Smooth muscle cell (in vitro differentiated cells): Measurements from ENCODE around the gene SPATC1L. TPM values are rescaled to one million over a fixed set of nuclear protein-coding genes. Genes with fewer than 3 reads are reported as not detected.

ENCODE experiments used
- DNase-seq: peaks from one replicate; lab custom pipeline; 2025; ENCODE audit not compliant: unreplicated experiment; lab: John Stamatoyannopoulos, UW
- H2AFZ ChIP-seq: fragments of 200-600 bp; sonication (generic); 2 replicates; pipeline ENCODE4 v1.6.0; 2016; ENCODE audit warnings: antibody characterized with exemption, low read depth, mild to moderate bottlenecking
- H3F3A ChIP-seq: fragments of 200-600 bp; sonication (generic); 2 replicates; pipeline ENCODE4 v1.6.0; 2017; ENCODE audit warnings: antibody characterized with exemption, low read depth
- H3K27ac ChIP-seq: fragments of 200-600 bp; sonication (generic); 2 replicates; pipeline ENCODE4 v1.5.1; 2016; ENCODE audit warnings: low read depth, mild to moderate bottlenecking
- H3K27me3 ChIP-seq: fragments of 200-600 bp; sonication (generic); 2 replicates; pipeline ENCODE4 v1.6.1; 2016; ENCODE audit warnings: low read depth, mild to moderate bottlenecking
- H3K36me3 ChIP-seq: fragments of 200-600 bp; sonication (generic); 2 replicates; pipeline ENCODE4 v1.5.1; 2016; ENCODE audit warnings: low read depth
- H3K4me1 ChIP-seq: fragments of 200-600 bp; sonication (generic); 2 replicates; pipeline ENCODE4 v1.5.1; 2016; ENCODE audit warnings: low read depth
- H3K4me2 ChIP-seq: fragments of 200-600 bp; sonication (generic); 2 replicates; pipeline ENCODE4 v1.6.0; 2016; ENCODE audit warnings: mild to moderate bottlenecking
- H3K4me3 ChIP-seq: fragments of 200-600 bp; sonication (generic); 2 replicates; pipeline ENCODE4 v1.5.1; 2016; ENCODE audit warnings: mild to moderate bottlenecking
- H3K79me2 ChIP-seq: fragments of 200-600 bp; sonication (generic); 2 replicates; pipeline ENCODE4 v1.6.0; 2016; ENCODE audit warnings: low read depth, mild to moderate bottlenecking
- H3K9ac ChIP-seq: fragments of 200-600 bp; sonication (generic); 2 replicates; pipeline ENCODE4 v1.6.0; 2016; ENCODE audit warnings: low read depth
- H3K9me3 ChIP-seq: fragments of 200-600 bp; sonication (generic); replicated peaks from 2 replicates; pipeline ENCODE4 v1.5.1; 2016; ENCODE audit warnings: low read depth
- H4K20me1 ChIP-seq: fragments of 200-600 bp; sonication (generic); 2 replicates; pipeline ENCODE4 v1.6.0; 2016; ENCODE audit warnings: low read depth
- WGBS: methylation state at CpG from one replicate; pipeline ENCODE4 v1.1.7; 2016; ENCODE audit warnings: low lambda C conversion rate; 5-methylcytosine and 5-hydroxymethylcytosine counted together
- polyA plus RNA-seq: library from polyadenylated mRNA; unstranded; fragments of >200 nt; fragmentation: Nextera tagmentation; extraction: Ambion mirVana; gene quantifications from 2 replicates; pipeline ENCODE4 v1.2.1, GENCODE V29; 2016
- total RNA-seq: library from RNA; depleted of rRNA; stranded (reverse); fragments of >200 nt; gene quantifications from 2 replicates; pipeline ENCODE4 v1.2.3, GENCODE V29; 2014
- TF ChIP-seq, protein P1 (sequence below): fragments of 200-600 bp; sonication (generic); IDR thresholded peaks from 2 replicates; pipeline ENCODE4 v1.5.1; 2017; ENCODE audit warnings: borderline replicate concordance, mild to moderate bottlenecking, antibody characterized with exemption; ENCODE audit not compliant: insufficient read depth, poor library complexity, severe bottlenecking

The SPATC1L gene
- total and polyA plus RNA-seq, 2 experiments from 2014 or later = 6.4 to 36.5 TPM

DNA sequence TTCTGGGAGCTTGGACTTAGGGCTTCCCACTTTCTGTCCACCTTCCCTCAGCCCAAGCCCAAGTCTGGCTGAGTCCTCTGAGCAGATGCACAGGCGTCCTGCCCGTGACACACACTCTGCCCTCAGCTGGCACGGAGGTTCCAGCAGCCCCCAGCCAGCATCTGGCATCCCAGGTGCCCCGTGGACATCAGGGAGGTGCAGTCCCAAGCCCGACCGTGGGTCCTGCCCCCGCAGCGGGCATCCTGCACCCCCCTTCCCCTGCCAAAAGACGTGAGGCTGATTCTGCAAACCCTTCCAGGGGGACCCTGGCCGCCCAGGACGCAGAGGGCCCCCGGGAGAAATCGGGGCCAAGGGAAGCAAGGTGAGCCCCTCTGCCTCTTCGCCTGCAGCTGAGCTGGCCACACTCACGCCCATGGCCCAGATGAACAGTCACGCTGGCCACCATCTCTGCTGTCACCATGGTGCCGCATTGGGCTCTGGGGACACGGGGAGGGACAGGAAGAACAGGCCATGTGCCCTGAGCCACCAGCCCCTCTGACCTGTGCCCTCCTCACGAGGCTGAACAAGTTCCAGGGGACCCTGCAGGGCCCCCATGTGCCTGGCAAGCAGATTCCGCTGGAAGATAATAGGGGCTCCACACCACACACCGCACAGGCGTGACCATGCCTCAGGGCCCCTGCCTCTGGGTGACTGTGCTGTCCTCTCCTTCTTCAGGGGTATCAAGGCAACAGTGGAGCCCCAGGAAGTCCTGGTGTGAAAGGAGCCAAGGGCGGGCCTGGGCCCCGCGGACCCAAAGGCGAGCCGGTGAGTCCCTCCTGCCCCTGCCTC is 65.7 kb downstream of the SPATC1L start:
- 96% methylated on average over 27 of the region's 27 CpGs for WGBS
- H3F3A ChIP-seq = peaks cover 64% of the 10 kb centered on the region
- H3K36me3 ChIP-seq = peaks cover 13% of the 10 kb centered on the region

DNA sequence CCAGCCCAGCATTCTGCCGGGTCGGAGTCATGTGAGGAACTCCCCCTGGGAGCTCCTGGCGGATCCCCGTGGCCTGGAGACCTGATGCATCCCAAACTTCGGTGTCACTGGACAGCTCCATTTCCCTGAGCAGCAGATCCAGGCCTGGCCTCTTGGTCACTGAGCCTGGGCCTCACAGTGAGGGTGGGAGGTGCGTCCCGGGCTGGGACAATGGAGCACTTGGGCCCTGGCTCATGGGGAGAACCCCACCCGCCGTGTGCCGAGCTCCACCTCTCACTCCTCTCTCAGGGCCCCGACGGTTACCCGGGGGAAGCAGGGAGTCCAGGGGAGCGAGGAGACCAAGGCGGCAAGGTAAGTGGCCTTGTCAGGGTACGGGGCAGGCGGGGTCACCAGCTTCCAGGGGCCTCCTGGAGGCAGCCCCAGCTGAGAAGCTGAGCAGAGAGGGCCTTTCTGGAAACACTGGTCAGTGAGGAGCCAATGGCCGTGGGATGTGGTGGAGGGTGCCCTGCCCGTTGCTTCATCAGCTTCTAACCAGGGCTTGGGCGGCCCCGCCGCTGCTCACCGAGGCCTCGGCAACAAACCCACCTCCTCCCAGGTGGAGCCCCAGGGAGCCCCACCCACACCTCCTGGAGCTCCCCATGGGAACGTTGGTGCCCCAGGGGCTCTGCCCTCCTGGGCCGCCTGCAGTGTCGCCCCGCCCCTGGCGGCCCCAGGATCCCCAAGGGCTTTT is 66.5 kb downstream of the SPATC1L start:
- peaks cover 84% of the 10 kb centered on the region for H3K79me2 ChIP-seq
- 91% methylated on average over 29 of the region's 29 CpGs for WGBS
- no peaks in the 10 kb centered on the region for H3K4me1 ChIP-seq
- DNase-seq = no peak
- no peak overlapping the region for H2AFZ ChIP-seq
- no peak overlapping the region for H3K4me3 ChIP-seq
- no peak overlapping the region for H3K9ac ChIP-seq
- H3K36me3 ChIP-seq = peaks cover 13% of the 10 kb centered on the region
- H3K27me3 ChIP-seq = no peaks in the 10 kb centered on the region
- no peak overlapping the region for H3K4me2 ChIP-seq
- peaks cover 100% of the 10 kb centered on the region for H4K20me1 ChIP-seq
- TF ChIP-seq, protein P1, sequence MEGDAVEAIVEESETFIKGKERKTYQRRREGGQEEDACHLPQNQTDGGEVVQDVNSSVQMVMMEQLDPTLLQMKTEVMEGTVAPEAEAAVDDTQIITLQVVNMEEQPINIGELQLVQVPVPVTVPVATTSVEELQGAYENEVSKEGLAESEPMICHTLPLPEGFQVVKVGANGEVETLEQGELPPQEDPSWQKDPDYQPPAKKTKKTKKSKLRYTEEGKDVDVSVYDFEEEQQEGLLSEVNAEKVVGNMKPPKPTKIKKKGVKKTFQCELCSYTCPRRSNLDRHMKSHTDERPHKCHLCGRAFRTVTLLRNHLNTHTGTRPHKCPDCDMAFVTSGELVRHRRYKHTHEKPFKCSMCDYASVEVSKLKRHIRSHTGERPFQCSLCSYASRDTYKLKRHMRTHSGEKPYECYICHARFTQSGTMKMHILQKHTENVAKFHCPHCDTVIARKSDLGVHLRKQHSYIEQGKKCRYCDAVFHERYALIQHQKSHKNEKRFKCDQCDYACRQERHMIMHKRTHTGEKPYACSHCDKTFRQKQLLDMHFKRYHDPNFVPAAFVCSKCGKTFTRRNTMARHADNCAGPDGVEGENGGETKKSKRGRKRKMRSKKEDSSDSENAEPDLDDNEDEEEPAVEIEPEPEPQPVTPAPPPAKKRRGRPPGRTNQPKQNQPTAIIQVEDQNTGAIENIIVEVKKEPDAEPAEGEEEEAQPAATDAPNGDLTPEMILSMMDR = no peak
- H3K9me3 ChIP-seq = no peaks in the 10 kb centered on the region
- H3F3A ChIP-seq = peaks cover 66% of the 10 kb centered on the region
- peak overlapping the region; percentile 54 for H3K27ac ChIP-seq

More for the DNA sequence above, 65.7 kb downstream of the SPATC1L start:
- Histone ChIP-seq H3K4me3 (no peak overlapping the region), H2AFZ (no peak overlapping the region), H3K4me1 (no peaks in the 10 kb centered on the region), H4K20me1 (peaks cover 100% of the 10 kb centered on the region), H3K79me2 (peaks cover 76% of the 10 kb centered on the region), H3K4me2 (no peak overlapping the region), H3K27me3 (no peaks in the 10 kb centered on the region), H3K27ac (peak overlapping the region; percentile 54), H3K9me3 (no peaks in the 10 kb centered on the region), H3K9ac (no peak overlapping the region)
- TF ChIP-seq, protein P1 = no peak
- DNase-seq = no peak

DNA sequence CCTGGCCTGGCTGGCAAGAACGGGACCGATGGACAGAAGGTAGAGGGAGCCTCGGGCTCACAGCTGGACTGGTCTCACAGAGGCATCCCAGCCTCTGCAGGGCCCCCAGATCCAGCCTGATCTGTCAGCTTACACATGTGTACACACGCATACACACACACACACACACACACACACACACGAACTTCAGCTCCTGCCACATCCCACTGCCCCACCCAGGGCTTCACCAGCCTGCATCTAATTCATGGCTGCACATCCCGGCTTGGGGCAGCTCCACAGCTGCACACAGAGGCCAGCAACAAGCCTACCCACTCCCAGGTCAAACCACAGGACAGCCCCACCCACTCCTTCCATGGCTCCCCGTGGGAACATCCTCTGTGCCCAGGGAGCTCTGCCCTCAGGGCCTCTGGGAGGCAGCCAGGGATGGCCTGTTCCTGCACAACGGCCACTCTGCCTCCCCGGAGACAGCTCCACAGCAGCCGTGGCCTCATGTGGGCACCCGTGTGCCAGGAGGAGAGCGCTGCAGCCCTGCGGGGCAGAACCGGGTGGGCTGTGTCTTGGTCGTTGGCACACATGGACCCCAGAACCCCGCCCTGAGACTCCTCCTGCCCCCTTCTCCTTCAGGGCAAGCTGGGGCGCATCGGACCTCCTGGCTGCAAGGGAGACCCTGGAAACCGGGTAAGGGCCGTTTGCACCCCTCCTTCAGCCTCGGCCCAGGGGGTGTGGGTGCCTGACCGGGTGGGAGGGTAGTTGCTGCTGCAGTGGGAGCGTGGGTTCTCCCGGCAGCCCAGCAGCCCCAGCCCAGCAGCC is 67.3 kb downstream of the SPATC1L start:
- WGBS = 93% methylated on average over 23 of the region's 24 CpGs
- DNase-seq = no peak
- Histone ChIP-seq H3F3A (peaks cover 61% of the 10 kb centered on the region), H2AFZ (no peak overlapping the region), H3K4me2 (no peak overlapping the region), H3K79me2 (peaks cover 88% of the 10 kb centered on the region), H3K9me3 (no peaks in the 10 kb centered on the region), H4K20me1 (peaks cover 100% of the 10 kb centered on the region), H3K9ac (no peak overlapping the region), H3K4me3 (no peak overlapping the region), H3K27me3 (no peaks in the 10 kb centered on the region), H3K36me3 (peaks cover 13% of the 10 kb centered on the region), H3K27ac (peak overlapping the region; percentile 54), H3K4me1 (no peaks in the 10 kb centered on the region)
- TF ChIP-seq, protein P1 = no peak
